ENCODE data around the gene HSF4.
"Not testable (repeated sequence)": the region's sequence is repeated elsewhere in the genome, so short reads cannot be mapped to it uniquely, and the experiment has no call there.

HSF4 gene, protein sequence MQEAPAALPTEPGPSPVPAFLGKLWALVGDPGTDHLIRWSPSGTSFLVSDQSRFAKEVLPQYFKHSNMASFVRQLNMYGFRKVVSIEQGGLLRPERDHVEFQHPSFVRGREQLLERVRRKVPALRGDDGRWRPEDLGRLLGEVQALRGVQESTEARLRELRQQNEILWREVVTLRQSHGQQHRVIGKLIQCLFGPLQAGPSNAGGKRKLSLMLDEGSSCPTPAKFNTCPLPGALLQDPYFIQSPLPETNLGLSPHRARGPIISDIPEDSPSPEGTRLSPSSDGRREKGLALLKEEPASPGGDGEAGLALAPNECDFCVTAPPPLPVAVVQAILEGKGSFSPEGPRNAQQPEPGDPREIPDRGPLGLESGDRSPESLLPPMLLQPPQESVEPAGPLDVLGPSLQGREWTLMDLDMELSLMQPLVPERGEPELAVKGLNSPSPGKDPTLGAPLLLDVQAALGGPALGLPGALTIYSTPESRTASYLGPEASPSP

DNA sequence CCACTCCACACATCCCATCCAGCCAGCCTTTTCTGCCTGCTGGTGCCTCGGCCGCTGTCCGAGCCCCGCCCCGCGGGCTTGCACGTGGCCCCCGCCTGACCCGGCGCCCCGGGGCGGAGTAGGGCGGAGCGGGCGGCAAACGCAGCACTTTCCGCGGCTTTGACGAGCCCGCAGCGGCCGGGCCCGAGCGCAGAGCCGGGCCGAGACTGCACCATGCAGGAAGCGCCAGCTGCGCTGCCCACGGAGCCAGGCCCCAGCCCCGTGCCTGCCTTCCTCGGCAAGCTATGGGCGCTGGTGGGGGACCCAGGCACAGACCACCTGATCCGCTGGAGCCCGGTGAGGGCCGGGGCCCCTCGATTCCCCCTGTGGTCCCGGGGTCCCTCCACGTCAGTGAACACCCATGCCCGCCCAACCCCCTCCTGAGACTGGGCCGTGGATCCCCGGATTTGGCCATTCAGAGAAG is at the start of gene HSF4:
Gene HSF4, plus strand, starts transcription at position 147 of the 463 bp plus-strand sequence. Its CDS starts 67 bp downstream, at position 214.
- Histone ChIP-seq H3K4me1 (ENCODE audit: insufficient read depth, low read length) (peaks cover 13% of the 10 kb centered on the region), H3K4me3 (ENCODE audit: low read length) (peak within 1 kb of the TSS; percentile 43), H3K36me3 (ENCODE audit: insufficient read depth, low read length) (no peaks in the 10 kb centered on the region), H3K9me3 (ENCODE audit: low read length) (no peaks in the 10 kb centered on the region), H3K27me3 (ENCODE audit: insufficient read depth, low read length) (peaks cover 89% of the 10 kb centered on the region), H2AFZ (ENCODE audit: low read depth, low read length) (peak within 1 kb of the TSS; percentile 60)

DNA sequence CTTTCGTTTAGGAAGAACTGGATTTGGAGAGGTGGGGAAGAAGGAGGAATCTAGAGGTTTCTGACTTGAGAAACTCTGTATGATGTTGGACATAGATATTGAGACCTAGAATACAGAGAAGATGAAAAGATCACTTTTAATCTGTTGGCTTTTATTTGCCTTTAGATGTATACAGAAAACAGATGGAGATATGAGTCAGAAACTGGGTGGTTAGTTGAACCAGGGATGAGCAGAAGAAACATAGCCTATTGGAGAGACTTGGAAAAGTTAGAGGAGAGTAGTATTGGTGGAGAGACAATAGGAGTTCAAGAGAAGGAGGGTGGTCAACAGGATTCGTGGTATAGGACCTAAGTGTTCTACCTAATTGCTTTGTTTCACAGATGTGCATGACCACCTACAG is 49.8 kb upstream of the HSF4 start:
- Histone ChIP-seq H3K27me3 (ENCODE audit: insufficient read depth, low read length) (no peaks in the 10 kb centered on the region), H2AFZ (ENCODE audit: low read depth, low read length) (no peak overlapping the region), H3K9me3 (ENCODE audit: low read length) (no peaks in the 10 kb centered on the region), H3K4me1 (ENCODE audit: insufficient read depth, low read length) (peaks cover 10% of the 10 kb centered on the region), H3K4me3 (ENCODE audit: low read length) (no peak overlapping the region), H3K36me3 (ENCODE audit: insufficient read depth, low read length) (peaks cover 7% of the 10 kb centered on the region)

GRCh38 chr16:67115639-67116038 is 48.9 kb upstream of the HSF4 start:
- peaks cover 6% of the 10 kb centered on the region for H3K4me1 ChIP-seq (ENCODE audit: insufficient read depth, low read length)
- no peaks in the 10 kb centered on the region for H3K9me3 ChIP-seq (ENCODE audit: low read length)
- no peak overlapping the region for H3K4me3 ChIP-seq (ENCODE audit: low read length)
- H2AFZ ChIP-seq (ENCODE audit: low read depth, low read length), result no peak overlapping the region
- peaks cover 15% of the 10 kb centered on the region for H3K36me3 ChIP-seq (ENCODE audit: insufficient read depth, low read length)
- H3K27me3 ChIP-seq (ENCODE audit: insufficient read depth, low read length), result no peaks in the 10 kb centered on the region

DNA sequence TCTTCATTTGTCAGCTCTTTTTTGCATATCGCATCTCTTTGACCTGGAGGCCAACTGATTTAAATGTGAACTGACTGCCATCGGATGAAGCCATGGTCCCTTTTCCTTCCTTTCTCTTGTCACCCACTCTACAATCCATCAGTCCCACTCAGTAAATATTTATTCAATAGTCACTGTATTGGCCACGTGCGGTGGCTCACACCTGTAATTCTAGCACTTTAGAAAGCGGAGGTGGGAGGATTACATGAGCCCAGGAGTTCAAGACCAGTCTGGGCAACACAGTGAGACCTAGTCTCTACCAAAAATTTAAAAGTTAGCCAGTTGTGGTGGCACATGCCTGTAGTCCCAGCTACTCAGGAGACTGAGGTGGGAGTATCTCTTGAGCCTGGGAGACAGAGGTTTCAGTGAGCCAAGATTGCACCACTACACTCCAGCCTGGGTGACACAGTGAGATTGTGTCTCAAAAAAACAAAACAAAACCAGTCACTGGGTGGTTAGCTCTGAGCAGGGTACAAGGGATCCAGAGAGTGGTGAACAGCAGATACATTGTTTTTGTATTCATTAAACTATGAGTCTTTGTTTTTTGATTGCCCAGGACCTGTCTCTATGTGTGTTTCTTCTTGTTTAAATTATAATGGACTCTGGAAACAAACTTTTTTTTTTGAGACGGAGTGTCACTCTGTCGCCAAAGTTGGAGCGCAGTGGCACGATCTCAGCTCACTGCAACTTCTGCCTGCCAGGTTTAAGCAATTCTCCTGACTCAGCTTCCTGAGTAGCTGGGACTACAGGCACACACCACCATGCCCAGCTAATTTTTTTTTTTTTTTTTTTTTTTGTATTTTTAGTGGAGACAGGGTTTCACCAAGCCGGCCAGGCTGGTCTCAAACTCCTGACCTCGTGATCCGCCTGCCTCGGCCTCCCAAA is 47.9 kb upstream of the HSF4 start:
- no peak overlapping the region for H3K4me3 ChIP-seq (ENCODE audit: low read length)
- no peaks in the 10 kb centered on the region for H3K27me3 ChIP-seq (ENCODE audit: insufficient read depth, low read length)
- no peaks in the 10 kb centered on the region for H3K4me1 ChIP-seq (ENCODE audit: insufficient read depth, low read length)
- no peak overlapping the region for H2AFZ ChIP-seq (ENCODE audit: low read depth, low read length)
- peaks cover 18% of the 10 kb centered on the region for H3K36me3 ChIP-seq (ENCODE audit: insufficient read depth, low read length)
- no peaks in the 10 kb centered on the region for H3K9me3 ChIP-seq (ENCODE audit: low read length)

- H3K36me3 ChIP-seq (ENCODE audit: insufficient read depth, low read length), result peaks cover 21% of the 10 kb centered on the region
- no peaks in the 10 kb centered on the region for H3K4me1 ChIP-seq (ENCODE audit: insufficient read depth, low read length)
- H3K9me3 ChIP-seq (ENCODE audit: low read length), result no peaks in the 10 kb centered on the region
Measured at GRCh38 chr16:67117716-67118115, 46.8 kb upstream of the HSF4 start.

DNA sequence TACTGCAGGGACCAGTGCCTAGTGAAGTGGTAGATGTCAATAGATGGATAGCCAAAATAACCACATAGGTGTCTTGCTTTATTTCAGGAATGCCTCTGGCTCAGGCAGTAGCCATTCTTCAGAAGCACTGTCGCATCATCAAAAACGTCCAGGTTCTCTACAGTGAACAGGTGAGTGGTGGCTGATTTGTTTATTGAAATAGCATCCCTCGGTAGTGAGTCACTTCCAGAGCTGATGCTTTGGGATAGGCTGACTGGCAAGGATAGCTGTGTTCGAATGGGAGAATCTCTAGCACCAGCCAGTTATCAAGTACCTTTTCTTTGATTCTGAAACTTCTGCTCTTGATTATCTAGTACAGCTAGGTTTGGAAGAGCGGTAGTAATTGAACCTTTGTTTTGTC is 44.5 kb upstream of the HSF4 start:
- Histone ChIP-seq H3K4me1 (ENCODE audit: insufficient read depth, low read length) (no peaks in the 10 kb centered on the region), H3K36me3 (ENCODE audit: insufficient read depth, low read length) (peaks cover 29% of the 10 kb centered on the region), H3K27me3 (ENCODE audit: insufficient read depth, low read length) (no peaks in the 10 kb centered on the region), H3K4me3 (ENCODE audit: low read length) (no peak overlapping the region), H3K9me3 (ENCODE audit: low read length) (no peaks in the 10 kb centered on the region), H2AFZ (ENCODE audit: low read depth, low read length) (no peak overlapping the region)

More at GRCh38 chr16:67117716-67118115, 46.8 kb upstream of the HSF4 start:
- Histone ChIP-seq H3K27me3 (ENCODE audit: insufficient read depth, low read length) (no peaks in the 10 kb centered on the region), H2AFZ (ENCODE audit: low read depth, low read length) (no peak overlapping the region), H3K4me3 (ENCODE audit: low read length) (no peak overlapping the region)

DNA sequence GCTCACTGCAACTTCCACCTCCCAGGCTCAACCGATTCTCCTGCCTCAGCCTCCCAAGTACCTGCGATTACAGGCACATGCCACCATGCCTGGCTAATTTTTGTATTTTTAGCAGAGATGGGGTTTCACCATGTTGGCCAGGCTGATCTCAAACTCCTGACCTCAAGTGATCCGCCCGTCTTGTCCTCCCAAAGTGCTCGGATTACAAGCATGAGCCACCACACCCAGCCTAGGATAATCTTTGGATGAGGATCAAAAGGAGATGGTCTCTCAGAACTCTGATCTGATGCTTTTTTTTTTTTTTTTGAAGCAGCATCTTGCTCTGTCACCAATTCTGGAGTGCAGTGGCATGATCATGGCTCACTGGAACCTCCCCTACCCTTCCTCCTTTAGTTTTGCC is 41.7 kb upstream of the HSF4 start:
- H2AFZ ChIP-seq (ENCODE audit: low read depth, low read length); H3K4me3 ChIP-seq (ENCODE audit: low read length); H3K27me3 ChIP-seq (ENCODE audit: insufficient read depth, low read length); H3K4me1 ChIP-seq (ENCODE audit: insufficient read depth, low read length); H3K9me3 ChIP-seq (ENCODE audit: low read length): not testable (repeated sequence)
- peaks cover 39% of the 10 kb centered on the region for H3K36me3 ChIP-seq (ENCODE audit: insufficient read depth, low read length)

DNA sequence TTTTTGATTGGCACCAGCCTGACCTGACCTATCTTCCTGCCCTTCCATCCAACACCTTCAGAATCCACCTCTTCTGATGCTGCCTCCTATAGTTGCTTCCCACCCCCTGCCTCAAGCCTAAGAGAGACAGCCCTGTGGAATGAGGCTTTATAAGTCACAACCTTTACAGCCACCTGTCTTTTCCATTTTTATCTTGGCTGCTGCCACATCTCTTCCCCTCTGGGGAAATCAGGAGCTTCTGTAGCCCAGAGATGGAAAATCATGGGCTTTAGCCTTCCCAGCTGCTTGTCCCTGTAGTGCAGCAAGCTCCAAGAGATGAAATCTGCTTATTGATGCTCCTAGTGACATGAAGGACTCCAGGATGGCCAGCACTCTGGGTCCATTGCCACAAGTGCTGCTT is 36.1 kb upstream of the HSF4 start:
- H3K9me3 ChIP-seq (ENCODE audit: low read length), result no peaks in the 10 kb centered on the region
- H3K36me3 ChIP-seq (ENCODE audit: insufficient read depth, low read length), result peaks cover 53% of the 10 kb centered on the region
- no peaks in the 10 kb centered on the region for H3K27me3 ChIP-seq (ENCODE audit: insufficient read depth, low read length)

GRCh38 chr16:67128887-67129286 is 35.7 kb upstream of the HSF4 start:
- H3K27me3 ChIP-seq (ENCODE audit: insufficient read depth, low read length), result no peaks in the 10 kb centered on the region
- no peaks in the 10 kb centered on the region for H3K9me3 ChIP-seq (ENCODE audit: low read length)
- peaks cover 50% of the 10 kb centered on the region for H3K36me3 ChIP-seq (ENCODE audit: insufficient read depth, low read length)

More for the DNA sequence above, 36.1 kb upstream of the HSF4 start:
- Histone ChIP-seq H3K4me1 (ENCODE audit: insufficient read depth, low read length) (no peaks in the 10 kb centered on the region), H3K4me3 (ENCODE audit: low read length) (no peak overlapping the region), H2AFZ (ENCODE audit: low read depth, low read length) (no peak overlapping the region)

GRCh38 chr16:67129422-67129821 is 35.1 kb upstream of the HSF4 start:
- Histone ChIP-seq H3K27me3 (ENCODE audit: insufficient read depth, low read length) (no peaks in the 10 kb centered on the region), H3K4me1 (ENCODE audit: insufficient read depth, low read length) (no peaks in the 10 kb centered on the region), H3K36me3 (ENCODE audit: insufficient read depth, low read length) (peaks cover 56% of the 10 kb centered on the region), H3K4me3 (ENCODE audit: low read length) (no peak overlapping the region), H3K9me3 (ENCODE audit: low read length) (peaks cover 2% of the 10 kb centered on the region), H2AFZ (ENCODE audit: low read depth, low read length) (no peak overlapping the region)

More at GRCh38 chr16:67128887-67129286, 35.7 kb upstream of the HSF4 start:
- no peaks in the 10 kb centered on the region for H3K4me1 ChIP-seq (ENCODE audit: insufficient read depth, low read length)
- H2AFZ ChIP-seq (ENCODE audit: low read depth, low read length), result no peak overlapping the region
- H3K4me3 ChIP-seq (ENCODE audit: low read length), result no peak overlapping the region

- Histone ChIP-seq H3K36me3 (ENCODE audit: insufficient read depth, low read length) (peaks cover 81% of the 10 kb centered on the region), H2AFZ (ENCODE audit: low read depth, low read length) (no peak overlapping the region), H3K27me3 (ENCODE audit: insufficient read depth, low read length) (no peaks in the 10 kb centered on the region), H3K4me1 (ENCODE audit: insufficient read depth, low read length) (no peaks in the 10 kb centered on the region), H3K4me3 (ENCODE audit: low read length) (no peak overlapping the region), H3K9me3 (ENCODE audit: low read length) (peaks cover 4% of the 10 kb centered on the region)
Measured at GRCh38 chr16:67137605-67138004, 26.9 kb upstream of the HSF4 start.

- Histone ChIP-seq H3K9me3 (ENCODE audit: low read length) (peaks cover 2% of the 10 kb centered on the region), H3K4me3 (ENCODE audit: low read length) (no peak overlapping the region), H3K36me3 (ENCODE audit: insufficient read depth, low read length) (peaks cover 90% of the 10 kb centered on the region), H3K4me1 (ENCODE audit: insufficient read depth, low read length) (no peaks in the 10 kb centered on the region), H2AFZ (ENCODE audit: low read depth, low read length) (no peak overlapping the region), H3K27me3 (ENCODE audit: insufficient read depth, low read length) (no peaks in the 10 kb centered on the region)
Measured at GRCh38 chr16:67141391-67141790, 23.2 kb upstream of the HSF4 start.

- Histone ChIP-seq H3K27me3 (ENCODE audit: insufficient read depth, low read length) (no peaks in the 10 kb centered on the region), H3K4me3 (ENCODE audit: low read length) (no peak overlapping the region), H3K4me1 (ENCODE audit: insufficient read depth, low read length) (no peaks in the 10 kb centered on the region), H3K9me3 (ENCODE audit: low read length) (peaks cover 2% of the 10 kb centered on the region), H3K36me3 (ENCODE audit: insufficient read depth, low read length) (peaks cover 96% of the 10 kb centered on the region), H2AFZ (ENCODE audit: low read depth, low read length) (no peak overlapping the region)
Measured at GRCh38 chr16:67142342-67142741, 22.2 kb upstream of the HSF4 start.

Measured in neuron (in vitro differentiated cells).